ENCODE results near the gene TBX4. TPM values are rescaled to one million over a fixed set of nuclear protein-coding genes. Genes with fewer than 3 reads are reported as not detected.

TBX4 gene
- total RNA-seq, 1 experiment from 2014 or later: not detected

DNA sequence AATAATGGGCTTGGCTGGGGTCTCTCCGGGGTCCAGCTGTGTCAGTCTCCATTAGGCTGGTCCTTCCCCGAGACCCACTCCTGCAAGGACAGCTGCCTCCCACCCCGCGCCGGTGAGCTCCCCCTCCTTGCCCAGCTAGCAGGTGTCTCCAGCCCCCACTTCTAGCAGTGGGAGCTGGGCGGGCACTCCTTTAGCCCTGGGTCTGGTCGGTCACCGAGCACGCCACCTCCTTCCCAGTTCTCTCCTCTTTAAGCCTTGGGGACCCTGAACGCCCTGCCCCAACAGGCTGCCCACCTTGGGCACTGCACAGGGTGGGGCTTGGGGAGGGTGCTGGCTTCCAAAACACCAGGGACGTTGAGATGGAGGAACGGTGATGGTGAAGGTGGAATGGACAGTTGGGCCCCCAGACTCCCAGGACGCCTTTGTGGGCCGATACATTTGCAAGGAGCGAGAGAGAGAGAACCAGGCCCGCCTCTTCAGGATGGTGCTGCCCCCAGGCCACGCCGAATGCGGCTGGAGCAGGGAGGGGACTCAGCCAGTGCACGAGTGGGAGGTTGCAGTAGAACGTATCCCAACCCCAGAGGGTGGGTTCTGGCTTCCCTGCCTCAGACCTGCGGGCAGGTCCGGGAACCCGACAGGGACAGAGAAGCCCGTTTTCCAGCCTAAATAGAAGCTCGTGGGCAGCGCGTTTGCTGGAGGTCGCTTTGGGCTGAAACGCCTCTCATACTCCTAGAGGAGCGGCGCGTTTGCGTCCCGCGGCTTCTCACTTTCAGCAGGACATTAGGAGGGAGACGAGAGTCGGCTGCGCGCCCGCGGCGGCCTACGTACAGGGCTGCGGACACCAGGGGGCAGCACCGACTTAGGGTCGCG lies 41.8 kb upstream of the TBX4 start:
- BruUV-seq (replicated peaks): no TSS peak
- DNase-seq (ENCODE audit: unreplicated experiment): no peak
- TF ChIP-seq, protein P1, sequence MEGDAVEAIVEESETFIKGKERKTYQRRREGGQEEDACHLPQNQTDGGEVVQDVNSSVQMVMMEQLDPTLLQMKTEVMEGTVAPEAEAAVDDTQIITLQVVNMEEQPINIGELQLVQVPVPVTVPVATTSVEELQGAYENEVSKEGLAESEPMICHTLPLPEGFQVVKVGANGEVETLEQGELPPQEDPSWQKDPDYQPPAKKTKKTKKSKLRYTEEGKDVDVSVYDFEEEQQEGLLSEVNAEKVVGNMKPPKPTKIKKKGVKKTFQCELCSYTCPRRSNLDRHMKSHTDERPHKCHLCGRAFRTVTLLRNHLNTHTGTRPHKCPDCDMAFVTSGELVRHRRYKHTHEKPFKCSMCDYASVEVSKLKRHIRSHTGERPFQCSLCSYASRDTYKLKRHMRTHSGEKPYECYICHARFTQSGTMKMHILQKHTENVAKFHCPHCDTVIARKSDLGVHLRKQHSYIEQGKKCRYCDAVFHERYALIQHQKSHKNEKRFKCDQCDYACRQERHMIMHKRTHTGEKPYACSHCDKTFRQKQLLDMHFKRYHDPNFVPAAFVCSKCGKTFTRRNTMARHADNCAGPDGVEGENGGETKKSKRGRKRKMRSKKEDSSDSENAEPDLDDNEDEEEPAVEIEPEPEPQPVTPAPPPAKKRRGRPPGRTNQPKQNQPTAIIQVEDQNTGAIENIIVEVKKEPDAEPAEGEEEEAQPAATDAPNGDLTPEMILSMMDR (IDR thresholded peaks at IDR 0.05; ENCODE audit: unreplicated experiment): no peak
- Mint-ChIP-seq H3K4me3 (ENCODE audit: unreplicated experiment) (no peak overlapping the region), H3K36me3 (ENCODE audit: insufficient read depth, unreplicated experiment) (peaks cover 5% of the 10 kb centered on the region), H3K4me1 (ENCODE audit: insufficient read depth, unreplicated experiment) (no peaks in the 10 kb centered on the region), H3K27ac (ENCODE audit: low read depth, unreplicated experiment) (no peak overlapping the region), H3K27me3 (ENCODE audit: insufficient read depth, unreplicated experiment) (no peaks in the 10 kb centered on the region), H3K9me3 (ENCODE audit: unreplicated experiment) (no peaks in the 10 kb centered on the region)
- ChIA-PET CTCF (interaction anchor here (0.6 to 1.1 kb wide), 5 partner anchors 10 to 1302 kb away, joined by 3 to 4 read pairs (median 3); no protein-coding TSS in a partner anchor), POLR2A (no interaction called here)
- intact Hi-C loops (cut with micrococcal nuclease): loop anchor here (5.0 kb wide), 1 partner anchor 657 kb away; the partner anchor contains the start of gene MED13

DNA sequence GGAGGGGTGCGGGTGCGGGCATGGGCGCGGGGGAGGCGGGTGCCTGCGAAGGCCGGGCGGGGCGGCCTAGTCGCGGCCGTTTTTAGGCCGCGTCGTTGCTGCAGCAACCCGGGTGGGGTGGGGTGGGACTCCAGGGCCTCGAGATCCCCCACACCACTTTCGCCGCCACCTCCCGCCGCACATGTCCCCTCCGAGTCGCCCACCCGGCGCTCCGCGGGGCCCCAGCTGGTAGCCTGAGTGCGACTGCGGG lies 41.3 kb upstream of the TBX4 start:
- CTCF ChIA-PET: interaction anchor here (0.6 to 2.1 kb wide), 4 partner anchors 10 to 743 kb away, joined by 3 to 5 read pairs (median 4); no protein-coding TSS in a partner anchor
- peaks cover 5% of the 10 kb centered on the region for H3K36me3 Mint-ChIP-seq (ENCODE audit: insufficient read depth, unreplicated experiment)
- POLR2A ChIA-PET: no interaction called here
- H3K4me1 Mint-ChIP-seq (ENCODE audit: insufficient read depth, unreplicated experiment): no peaks in the 10 kb centered on the region
- no peak for DNase-seq (ENCODE audit: unreplicated experiment)
- intact Hi-C loops (cut with micrococcal nuclease): loop anchor here (5.0 kb wide), 1 partner anchor 656 kb away; the partner anchor contains the start of gene MED13
- no peak overlapping the region for H3K4me3 Mint-ChIP-seq (ENCODE audit: unreplicated experiment)
- no peaks in the 10 kb centered on the region for H3K9me3 Mint-ChIP-seq (ENCODE audit: unreplicated experiment)
- H3K27me3 Mint-ChIP-seq (ENCODE audit: insufficient read depth, unreplicated experiment): no peaks in the 10 kb centered on the region
- BruUV-seq (replicated peaks): no TSS peak
- TF ChIP-seq, protein P1 (IDR thresholded peaks at IDR 0.05; ENCODE audit: unreplicated experiment): no peak
- no peak overlapping the region for H3K27ac Mint-ChIP-seq (ENCODE audit: low read depth, unreplicated experiment)

DNA sequence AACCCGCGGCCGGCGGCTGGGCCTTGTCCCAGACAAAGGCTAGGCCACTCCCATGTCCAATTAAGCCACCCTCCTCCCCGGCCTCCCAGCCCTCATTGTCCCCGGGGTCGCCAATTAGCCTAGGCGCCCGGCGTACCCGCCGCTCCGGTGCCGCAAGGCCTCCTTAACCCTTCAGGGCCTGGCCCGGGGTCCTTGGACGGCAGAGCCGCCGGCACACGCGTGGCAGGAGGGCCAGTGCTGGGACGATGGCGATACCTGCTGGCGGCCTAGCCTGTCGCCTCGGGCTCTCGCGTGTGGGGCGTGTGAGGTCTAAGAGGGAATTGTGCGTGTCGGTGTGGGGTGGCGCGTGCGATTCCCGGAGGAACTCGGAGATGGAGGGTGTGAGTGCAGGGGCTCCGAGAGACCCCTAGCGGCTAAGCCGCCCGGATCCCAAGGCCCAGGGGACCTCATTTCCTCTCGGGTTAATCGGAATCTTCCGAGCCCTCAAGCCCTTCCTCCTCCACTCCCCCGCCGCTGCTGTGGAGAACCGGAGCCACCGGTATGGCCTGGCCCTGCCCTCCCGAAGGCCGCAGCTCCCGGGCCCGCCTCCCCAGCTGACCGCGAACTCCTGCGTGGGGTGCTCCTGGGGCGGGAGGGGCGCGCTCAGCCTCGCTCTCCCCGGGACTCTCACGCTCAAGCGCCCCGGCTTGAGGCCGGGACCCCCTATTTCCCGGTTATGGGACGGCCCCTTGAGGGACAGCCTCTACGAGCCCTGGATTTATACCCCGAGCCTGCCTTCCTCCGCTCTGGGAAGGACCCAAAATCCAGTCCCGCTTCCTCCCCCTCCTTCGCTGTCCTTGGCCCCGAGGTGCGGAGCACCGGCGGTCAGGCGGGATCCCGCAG lies 40.7 kb upstream of the TBX4 start:
- H3K36me3 Mint-ChIP-seq (ENCODE audit: insufficient read depth, unreplicated experiment): peaks cover 5% of the 10 kb centered on the region
- no peak overlapping the region for H3K27ac Mint-ChIP-seq (ENCODE audit: low read depth, unreplicated experiment)
- intact Hi-C loops (cut with micrococcal nuclease): loop anchor here (1.0 to 5.0 kb wide), 6 partner anchors 140 to 656 kb away; partner anchors contain the start of gene MED13
- TF ChIP-seq, protein P1 (IDR thresholded peaks at IDR 0.05; ENCODE audit: unreplicated experiment): no peak
- CTCF ChIA-PET: interaction anchor here (0.5 to 4.2 kb wide), 40 partner anchors 8 to 744 kb away, joined by 3 to 57 read pairs (median 4); partner anchors contain the start of gene TBX2
- BruUV-seq (replicated peaks): no TSS peak
- no peak for DNase-seq (ENCODE audit: unreplicated experiment)
- no peaks in the 10 kb centered on the region for H3K9me3 Mint-ChIP-seq (ENCODE audit: unreplicated experiment)
- no peaks in the 10 kb centered on the region for H3K27me3 Mint-ChIP-seq (ENCODE audit: insufficient read depth, unreplicated experiment)
- H3K4me3 Mint-ChIP-seq (ENCODE audit: unreplicated experiment): peak overlapping the region; percentile 71
- POLR2A ChIA-PET: interaction anchor here (0.9 to 1.2 kb wide), 3 partner anchors 12 to 725 kb away, joined by 3 to 8 read pairs (median 3); partner anchors contain the start of gene TBX2
- H3K4me1 Mint-ChIP-seq (ENCODE audit: insufficient read depth, unreplicated experiment): no peaks in the 10 kb centered on the region

Measured in MCF 10A (cell line).